GM21737 (cell line): ENCODE measurements around the gene SLX4.

Source experiments
- ATAC-seq: cut with Tn5 transposase; IDR thresholded peaks from one replicate; pipeline ENCODE4 v1.9.1; 2021; ENCODE audit warnings: mild to moderate bottlenecking, moderate library complexity; ENCODE audit not compliant: unreplicated experiment

Gene SLX4

DNA sequence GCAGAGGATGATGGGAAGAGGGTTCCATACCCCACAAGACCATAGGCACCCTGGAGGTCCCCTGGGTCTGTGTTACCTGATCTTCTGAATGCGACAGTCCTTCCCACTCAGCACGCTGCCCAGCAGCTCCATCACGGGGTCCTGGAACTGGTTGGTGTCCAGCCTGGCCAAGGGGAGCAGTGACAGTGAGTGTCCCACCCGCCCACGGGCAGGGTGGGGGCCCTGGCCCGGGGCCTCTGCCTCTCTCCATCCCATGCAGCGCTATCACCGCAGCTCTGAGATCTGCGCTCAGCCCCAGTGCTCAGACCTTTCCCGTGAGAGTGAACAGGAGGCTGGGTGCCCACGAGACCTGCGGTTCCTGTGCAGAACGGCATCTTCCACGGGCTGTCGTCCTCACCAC, 49.8 kb downstream of the SLX4 start:
- no peak for ATAC-seq

DNA sequence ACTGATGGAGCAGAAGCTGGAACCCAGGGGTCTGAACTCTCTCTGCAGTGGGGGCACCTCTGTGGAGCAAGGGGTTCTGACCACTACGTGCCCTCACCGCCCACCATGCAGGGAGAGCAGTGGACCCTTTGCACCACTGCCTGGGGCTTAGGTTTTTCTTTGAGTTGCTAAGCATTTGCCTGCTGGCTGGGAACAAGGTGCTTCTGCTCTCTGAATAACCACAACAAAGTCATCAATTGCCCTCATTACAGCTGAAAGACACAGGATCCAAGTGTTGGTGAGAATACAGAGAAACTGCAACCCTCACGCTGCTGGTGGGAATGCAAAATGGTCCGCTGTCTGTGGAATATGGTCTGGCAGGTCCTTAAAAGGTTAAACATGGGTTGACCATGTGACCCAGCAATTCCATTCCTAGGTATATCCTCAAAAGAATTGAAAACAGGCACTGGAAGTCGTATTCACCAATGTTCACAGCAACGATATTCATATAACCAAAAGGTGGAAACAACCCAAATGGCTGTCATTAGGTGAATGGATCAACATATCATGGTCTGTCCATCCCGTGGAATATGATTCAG, 57.0 kb downstream of the SLX4 start:
- no peak for ATAC-seq

DNA sequence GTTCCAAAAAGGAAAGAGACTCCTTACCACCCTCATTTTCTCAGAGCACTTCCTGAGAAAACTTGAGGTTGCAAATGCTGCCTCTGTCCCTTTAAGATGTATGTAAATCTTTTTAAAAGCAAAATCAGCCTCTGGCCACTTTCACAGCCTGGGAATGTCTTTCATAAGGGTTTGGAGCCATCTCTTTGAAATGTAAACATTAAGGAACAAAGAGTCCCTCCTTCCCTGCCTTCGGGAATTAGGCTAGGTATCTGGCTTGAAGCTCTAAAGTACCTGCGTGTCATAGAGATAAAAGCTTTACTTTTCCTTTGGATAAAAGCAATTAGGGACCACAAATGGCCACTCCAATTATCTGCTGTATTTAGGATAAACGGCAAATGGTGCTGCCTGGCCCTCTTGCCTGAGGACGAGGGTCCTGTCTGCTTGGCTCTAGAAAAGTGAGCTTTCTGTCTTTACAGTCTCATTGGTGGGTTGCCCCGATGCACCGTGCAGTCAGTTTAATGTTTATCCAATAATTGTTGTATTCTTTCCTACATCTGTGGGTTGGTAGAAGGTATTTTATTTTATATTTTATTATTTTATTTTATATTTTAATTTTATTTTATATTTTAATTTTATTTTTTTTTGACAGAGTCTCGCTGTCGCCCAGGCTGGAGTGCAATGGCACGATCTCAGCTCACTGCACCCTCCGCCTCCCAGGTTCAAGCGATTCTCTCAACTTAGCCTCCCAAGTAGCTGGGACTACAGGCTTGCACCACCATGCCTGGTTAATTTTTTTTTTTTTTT, 58.1 kb downstream of the SLX4 start:
- ATAC-seq: no peak

DNA sequence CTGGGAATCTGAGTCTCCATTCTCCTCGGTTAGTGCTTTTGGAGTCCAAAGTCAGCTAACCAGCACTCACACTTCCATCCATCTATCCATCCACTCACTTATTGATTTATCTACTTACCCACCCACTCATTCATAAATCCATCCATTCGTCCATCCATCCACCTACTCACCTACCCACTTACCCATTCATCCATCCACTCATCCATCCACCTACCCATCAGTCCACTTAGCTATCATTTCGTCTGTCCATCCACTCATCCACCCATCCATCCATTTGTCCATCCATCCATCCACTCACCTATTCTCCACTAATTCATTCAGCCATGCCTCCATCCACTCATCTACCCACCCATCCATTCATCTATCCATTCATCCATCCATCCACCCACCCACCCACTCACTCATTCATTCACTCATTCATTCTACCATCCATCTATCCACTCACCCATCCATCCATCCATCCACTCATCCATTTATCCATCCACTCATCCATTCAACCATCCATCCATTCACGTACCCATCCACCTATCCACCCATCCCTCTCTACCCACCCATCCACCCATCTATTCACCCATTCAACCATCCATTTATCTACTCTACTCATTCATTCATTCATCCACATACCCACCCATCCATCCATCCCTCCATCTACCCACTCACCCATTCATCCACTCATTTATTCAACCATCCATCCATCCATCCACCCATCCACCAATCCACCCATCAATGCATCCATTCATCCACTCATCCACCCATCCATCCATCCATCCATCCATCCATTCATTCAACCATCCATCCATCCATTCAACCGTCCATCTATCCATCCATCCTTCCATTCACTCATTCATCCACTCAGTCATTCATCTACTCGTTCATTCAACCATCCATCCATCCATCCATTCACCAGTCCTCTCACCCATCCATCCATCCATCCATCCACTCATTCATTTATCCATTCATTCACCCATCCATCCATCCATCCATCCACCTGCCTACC, 60.3 kb downstream of the SLX4 start:
- no peak for ATAC-seq

- ATAC-seq: no peak
Measured at GRCh38 chr16:3549906-3550305, 61.5 kb downstream of the SLX4 start.

DNA sequence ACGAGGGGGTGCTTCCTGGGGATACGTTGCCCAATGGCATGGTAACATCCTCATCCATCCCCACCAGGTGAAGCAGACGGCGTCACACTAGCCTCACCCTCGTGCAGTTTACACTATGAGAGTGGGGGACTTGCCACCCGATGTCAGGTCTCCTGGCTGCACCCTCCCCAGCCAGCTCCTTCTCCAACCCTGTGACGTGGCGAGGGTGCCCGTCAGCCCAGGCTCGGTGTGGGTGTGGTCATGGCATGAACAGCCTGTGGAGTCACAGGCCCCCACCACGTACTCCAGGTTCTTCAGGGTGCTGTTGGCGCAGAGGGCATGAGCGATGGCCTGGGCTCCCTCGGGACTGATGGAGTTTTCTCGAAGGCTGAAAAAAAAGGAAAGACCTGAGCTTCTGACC, 62.5 kb downstream of the SLX4 start:
- ATAC-seq: no peak

GRCh38 chr16:3548445-3548844, 63.0 kb downstream of the SLX4 start:
- ATAC-seq: no peak

GRCh38 chr16:3546986-3547682, 64.3 kb downstream of the SLX4 start:
- no peak for ATAC-seq

DNA sequence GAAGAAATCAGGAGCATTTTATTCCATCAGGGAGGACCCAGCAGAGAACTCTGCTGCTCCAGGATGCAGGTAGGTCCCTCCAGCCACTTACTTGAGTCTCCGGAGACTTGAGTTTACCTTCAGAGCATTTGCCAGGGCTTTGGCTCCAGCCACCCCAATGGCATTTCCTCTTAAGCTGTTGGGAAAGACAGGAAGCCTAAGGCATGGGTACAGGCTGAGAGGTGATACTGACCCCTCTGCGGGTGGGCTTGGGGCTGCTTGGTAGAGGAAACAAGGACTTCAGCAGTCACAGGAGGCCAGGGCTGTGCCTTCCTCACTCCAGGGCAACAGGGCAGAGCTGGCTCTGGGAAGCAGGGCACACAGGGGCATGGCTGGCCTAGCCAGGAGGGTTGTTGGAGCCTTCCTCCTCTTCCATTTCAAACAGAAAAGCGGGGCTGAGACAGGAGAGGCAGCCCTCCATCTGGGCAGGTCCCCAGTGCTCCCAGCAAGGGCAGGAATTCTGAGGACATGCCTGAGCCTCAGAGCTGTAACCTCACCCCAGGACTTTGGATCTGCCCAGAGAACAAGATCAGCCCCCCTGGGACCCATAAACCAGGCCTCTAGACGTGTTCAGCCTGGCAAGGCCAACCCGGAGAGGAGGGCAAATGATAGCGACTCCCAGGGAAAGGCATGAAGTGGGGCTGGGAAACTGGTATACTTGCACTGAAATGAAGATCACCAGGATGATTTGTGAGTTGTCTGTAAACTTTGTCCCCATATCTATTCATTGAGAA, 68.6 kb downstream of the SLX4 start:
- no peak for ATAC-seq

GRCh38 chr16:3541527-3542155, 69.8 kb downstream of the SLX4 start:
- no peak for ATAC-seq

DNA sequence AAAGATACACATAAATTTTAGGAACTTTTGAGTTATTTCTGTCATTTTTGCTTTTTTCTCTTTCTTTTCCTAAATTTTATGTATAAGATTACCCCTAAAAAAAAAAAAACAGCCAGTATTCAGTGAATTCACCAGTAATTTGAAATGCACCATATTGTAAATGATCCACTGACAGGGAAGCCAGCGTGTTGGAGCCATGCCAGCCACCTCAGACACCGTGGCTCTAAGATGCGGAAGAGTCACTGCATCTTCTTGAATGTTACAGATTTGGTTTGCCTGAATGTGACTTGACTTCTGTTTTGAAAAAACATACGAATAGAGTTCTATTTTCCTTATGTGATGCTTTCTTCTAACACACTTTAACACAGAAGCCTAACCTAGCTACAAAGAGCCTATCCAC, 73.2 kb downstream of the SLX4 start:
- ATAC-seq: no peak

DNA sequence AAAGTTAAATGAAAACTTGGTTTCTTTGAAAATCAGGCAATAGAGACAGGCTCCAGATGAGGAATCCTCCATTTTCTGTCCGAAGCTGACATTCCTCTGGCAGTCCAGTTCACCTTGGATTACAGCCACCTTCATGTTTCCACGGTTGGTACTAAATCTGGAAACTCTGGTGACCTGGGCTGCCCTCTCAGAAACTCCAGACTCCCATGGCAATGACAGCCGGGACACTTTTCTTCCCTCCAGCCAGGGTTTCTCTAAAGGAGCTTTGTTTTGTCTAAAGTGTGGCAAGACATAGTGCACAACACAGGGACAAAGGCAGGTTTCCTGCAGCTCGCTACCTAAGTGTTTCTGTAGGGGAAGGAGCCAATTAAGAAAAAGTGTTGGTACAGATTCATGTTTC, 74.6 kb downstream of the SLX4 start:
- ATAC-seq: no peak

DNA sequence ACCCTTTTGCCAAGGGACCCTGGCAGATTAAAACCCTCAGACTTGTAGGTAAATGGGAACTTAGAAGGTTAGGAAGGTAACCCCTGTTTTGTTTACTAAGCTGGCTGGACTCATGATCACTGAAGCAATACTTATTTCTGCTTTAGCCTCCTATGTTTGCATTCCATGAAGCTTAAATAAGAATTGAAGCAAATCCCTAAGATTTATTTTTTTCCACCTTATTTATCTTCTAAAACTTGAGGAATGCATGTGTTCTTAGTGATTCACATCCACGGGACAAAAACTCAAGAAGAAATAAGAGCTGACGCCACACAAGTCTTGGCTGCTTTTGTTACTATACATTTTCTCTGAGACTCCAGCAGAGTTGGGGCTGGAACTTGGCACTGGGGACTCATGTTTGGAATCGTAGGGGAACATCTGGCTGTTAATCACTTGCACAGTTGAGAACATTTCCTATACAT, 75.1 kb downstream of the SLX4 start:
- no peak for ATAC-seq

DNA sequence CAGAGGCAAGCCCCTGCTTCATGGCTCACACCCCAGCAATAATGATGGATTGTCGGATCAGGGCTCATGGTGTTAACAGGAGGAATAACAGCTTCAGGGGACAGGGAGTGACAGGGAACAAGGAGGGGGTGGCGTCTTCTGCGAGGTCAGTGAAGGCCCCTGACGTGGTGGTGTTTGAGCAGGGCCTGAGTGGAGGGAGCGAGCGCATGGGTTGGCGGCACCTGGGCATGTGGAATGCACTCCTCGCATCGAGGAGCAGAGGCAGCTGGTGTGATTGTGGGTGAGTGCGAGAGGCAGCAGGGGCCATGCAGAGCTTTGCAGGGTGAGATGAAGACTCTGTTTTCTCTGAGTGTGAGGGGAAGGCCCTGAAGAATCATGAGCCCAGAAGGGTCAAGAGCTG, 77.3 kb downstream of the SLX4 start:
- no peak for ATAC-seq

DNA sequence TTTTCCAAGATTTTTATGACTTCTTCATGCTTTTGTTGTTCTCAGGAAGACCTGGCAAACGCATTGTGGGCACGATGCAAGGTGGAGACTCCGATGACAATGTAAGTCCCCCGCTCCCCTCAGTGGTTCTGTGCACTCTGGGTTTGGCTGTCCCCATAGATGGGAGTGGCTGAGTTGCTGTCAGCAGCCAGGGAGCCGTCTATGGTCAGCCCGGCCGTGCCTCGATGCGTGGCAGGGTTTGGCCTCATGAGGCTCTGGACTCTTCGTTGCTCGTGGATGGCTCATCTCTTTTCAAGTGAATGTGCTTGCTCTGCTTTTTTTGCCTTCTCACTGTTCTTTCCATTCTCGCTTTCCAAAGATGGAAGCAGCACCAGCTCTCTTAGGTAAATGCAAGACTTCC, 78.7 kb downstream of the SLX4 start:
- no peak for ATAC-seq
